ENCODE results near the gene CREB5. TPM values are rescaled to one million over a fixed set of nuclear protein-coding genes. Genes with fewer than 3 reads are reported as not detected.

The CREB5 gene
- total and polyA plus RNA-seq, 2 experiments from 2014 or later = 2.4 to 4.4 TPM

DNA sequence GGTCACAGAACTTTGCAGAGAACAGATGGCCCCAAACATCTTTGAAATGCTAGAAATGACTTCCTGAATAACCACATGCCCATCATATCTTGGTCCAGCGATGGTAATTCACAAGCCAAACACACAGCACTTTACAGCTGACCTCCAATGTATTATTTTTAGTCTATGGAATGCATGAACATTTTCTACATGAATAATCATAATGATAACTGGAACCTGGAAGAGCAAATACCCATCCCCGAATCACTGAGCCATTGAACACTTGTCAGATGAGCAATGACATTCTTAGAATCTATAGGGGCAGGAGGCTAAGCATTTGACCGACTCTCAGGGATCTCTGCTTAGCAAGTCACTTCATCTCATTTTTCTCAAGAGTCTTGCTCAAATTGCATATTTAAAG is 167.3 kb downstream of the CREB5 start:
- Histone ChIP-seq H3K79me2 (replicated peaks; ENCODE audit: insufficient read depth) (no peaks in the 10 kb centered on the region), H4K20me1 (replicated peaks; ENCODE audit: insufficient read depth) (no peaks in the 10 kb centered on the region), H3K27me3 (ENCODE audit: insufficient read depth) (no peaks in the 10 kb centered on the region), H3F3A (replicated peaks; ENCODE audit: low read depth) (no peaks in the 10 kb centered on the region), H3K4me2 (no peak overlapping the region), H3K4me1 (ENCODE audit: insufficient read depth) (0 out of 2 replicates have a peak, but pooled peaks cover 3% of the 10 kb centered on the region), H3K9me2 (ENCODE audit: insufficient read depth) (0 out of 2 replicates have a peak, but pooled peaks cover 3% of the 10 kb centered on the region), H3K36me3 (ENCODE audit: insufficient read depth) (no peaks in the 10 kb centered on the region), H3K4me3 (no peak overlapping the region), H2AFZ (no peak overlapping the region), H3K27ac (ENCODE audit: low read depth) (no peak overlapping the region)
- H3K27me3 Mint-ChIP-seq (ENCODE audit: insufficient read depth, low read depth, poor library complexity) = no peaks in the 10 kb centered on the region
- DNase-seq (ENCODE audit: low spot score) (no peak), ATAC-seq (no peak)
- H3K4me1 Mint-ChIP-seq = peaks cover 9% of the 10 kb centered on the region
- H3K27ac Mint-ChIP-seq = no peak overlapping the region
- H3K4me3 Mint-ChIP-seq = no peak overlapping the region
- H3K36me3 Mint-ChIP-seq (ENCODE audit: low read depth) = no peaks in the 10 kb centered on the region
- no peaks in the 10 kb centered on the region for H3K9me3 Mint-ChIP-seq
- TF ChIP-seq STAT1 (IDR thresholded peaks at IDR 0.05; ENCODE audit: unreplicated experiment) (no peak), EZH2phosphoT487 (IDR thresholded peaks at IDR 0.05; ENCODE audit: unreplicated experiment) (no peak), EZH2 (IDR thresholded peaks at IDR 0.05; ENCODE audit: low read depth, unreplicated experiment) (no peak), ZNF114 (CRISPR knock-in tag; IDR thresholded peaks at IDR 0.05) (no peak), NANOG (IDR thresholded peaks at IDR 0.05; ENCODE audit: borderline replicate concordance) (no peak)
- TF ChIP-seq, protein P1, sequence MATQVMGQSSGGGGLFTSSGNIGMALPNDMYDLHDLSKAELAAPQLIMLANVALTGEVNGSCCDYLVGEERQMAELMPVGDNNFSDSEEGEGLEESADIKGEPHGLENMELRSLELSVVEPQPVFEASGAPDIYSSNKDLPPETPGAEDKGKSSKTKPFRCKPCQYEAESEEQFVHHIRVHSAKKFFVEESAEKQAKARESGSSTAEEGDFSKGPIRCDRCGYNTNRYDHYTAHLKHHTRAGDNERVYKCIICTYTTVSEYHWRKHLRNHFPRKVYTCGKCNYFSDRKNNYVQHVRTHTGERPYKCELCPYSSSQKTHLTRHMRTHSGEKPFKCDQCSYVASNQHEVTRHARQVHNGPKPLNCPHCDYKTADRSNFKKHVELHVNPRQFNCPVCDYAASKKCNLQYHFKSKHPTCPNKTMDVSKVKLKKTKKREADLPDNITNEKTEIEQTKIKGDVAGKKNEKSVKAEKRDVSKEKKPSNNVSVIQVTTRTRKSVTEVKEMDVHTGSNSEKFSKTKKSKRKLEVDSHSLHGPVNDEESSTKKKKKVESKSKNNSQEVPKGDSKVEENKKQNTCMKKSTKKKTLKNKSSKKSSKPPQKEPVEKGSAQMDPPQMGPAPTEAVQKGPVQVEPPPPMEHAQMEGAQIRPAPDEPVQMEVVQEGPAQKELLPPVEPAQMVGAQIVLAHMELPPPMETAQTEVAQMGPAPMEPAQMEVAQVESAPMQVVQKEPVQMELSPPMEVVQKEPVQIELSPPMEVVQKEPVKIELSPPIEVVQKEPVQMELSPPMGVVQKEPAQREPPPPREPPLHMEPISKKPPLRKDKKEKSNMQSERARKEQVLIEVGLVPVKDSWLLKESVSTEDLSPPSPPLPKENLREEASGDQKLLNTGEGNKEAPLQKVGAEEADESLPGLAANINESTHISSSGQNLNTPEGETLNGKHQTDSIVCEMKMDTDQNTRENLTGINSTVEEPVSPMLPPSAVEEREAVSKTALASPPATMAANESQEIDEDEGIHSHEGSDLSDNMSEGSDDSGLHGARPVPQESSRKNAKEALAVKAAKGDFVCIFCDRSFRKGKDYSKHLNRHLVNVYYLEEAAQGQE (IDR thresholded peaks at IDR 0.05; ENCODE audit: unreplicated experiment) = no peak
- TF ChIP-seq, protein P2, sequence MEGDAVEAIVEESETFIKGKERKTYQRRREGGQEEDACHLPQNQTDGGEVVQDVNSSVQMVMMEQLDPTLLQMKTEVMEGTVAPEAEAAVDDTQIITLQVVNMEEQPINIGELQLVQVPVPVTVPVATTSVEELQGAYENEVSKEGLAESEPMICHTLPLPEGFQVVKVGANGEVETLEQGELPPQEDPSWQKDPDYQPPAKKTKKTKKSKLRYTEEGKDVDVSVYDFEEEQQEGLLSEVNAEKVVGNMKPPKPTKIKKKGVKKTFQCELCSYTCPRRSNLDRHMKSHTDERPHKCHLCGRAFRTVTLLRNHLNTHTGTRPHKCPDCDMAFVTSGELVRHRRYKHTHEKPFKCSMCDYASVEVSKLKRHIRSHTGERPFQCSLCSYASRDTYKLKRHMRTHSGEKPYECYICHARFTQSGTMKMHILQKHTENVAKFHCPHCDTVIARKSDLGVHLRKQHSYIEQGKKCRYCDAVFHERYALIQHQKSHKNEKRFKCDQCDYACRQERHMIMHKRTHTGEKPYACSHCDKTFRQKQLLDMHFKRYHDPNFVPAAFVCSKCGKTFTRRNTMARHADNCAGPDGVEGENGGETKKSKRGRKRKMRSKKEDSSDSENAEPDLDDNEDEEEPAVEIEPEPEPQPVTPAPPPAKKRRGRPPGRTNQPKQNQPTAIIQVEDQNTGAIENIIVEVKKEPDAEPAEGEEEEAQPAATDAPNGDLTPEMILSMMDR (conservative IDR thresholded peaks at IDR 0.05; ENCODE audit: low read depth in 2 of 2) = no peak
- TF ChIP-seq, protein P3, sequence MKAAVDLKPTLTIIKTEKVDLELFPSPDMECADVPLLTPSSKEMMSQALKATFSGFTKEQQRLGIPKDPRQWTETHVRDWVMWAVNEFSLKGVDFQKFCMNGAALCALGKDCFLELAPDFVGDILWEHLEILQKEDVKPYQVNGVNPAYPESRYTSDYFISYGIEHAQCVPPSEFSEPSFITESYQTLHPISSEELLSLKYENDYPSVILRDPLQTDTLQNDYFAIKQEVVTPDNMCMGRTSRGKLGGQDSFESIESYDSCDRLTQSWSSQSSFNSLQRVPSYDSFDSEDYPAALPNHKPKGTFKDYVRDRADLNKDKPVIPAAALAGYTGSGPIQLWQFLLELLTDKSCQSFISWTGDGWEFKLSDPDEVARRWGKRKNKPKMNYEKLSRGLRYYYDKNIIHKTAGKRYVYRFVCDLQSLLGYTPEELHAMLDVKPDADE (IDR thresholded peaks at IDR 0.05) = no peak

DNA sequence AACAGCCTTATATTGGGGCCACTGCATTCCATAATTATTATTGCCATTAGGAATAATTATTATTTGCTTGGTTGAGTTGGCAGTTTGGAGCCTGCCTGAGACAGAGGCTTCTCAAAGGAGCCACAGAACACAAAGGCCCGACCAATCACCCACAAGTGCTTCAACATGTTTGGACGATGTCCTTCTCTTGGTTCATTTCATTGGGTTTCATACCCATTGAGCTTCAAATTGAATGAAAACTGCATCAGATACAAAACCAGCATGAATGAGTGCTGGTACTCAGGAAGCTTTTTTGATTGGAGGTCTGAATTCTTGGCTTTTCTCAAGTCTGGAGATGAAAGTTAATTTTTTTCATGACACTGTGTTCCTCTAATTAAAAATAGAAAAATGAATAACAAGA is 168.3 kb downstream of the CREB5 start:
- peak overlapping the region; percentile 74; the same call in 1 of the 2 replicates for H2AFZ ChIP-seq
- H3K27me3 ChIP-seq (ENCODE audit: insufficient read depth) = no peaks in the 10 kb centered on the region
- no peak overlapping the region for H3K27ac ChIP-seq (ENCODE audit: low read depth)
- H3F3A ChIP-seq (replicated peaks; ENCODE audit: low read depth) = no peaks in the 10 kb centered on the region
- H3K79me2 ChIP-seq (replicated peaks; ENCODE audit: insufficient read depth) = no peaks in the 10 kb centered on the region
- no peaks in the 10 kb centered on the region for H3K36me3 ChIP-seq (ENCODE audit: insufficient read depth)
- no peak overlapping the region for H3K4me3 ChIP-seq
- no peaks in the 10 kb centered on the region for H3K27me3 Mint-ChIP-seq (ENCODE audit: insufficient read depth, low read depth, poor library complexity)
- H3K4me2 ChIP-seq = no peak overlapping the region
- H3K9me3 Mint-ChIP-seq = no peaks in the 10 kb centered on the region
- H3K4me1 ChIP-seq (ENCODE audit: insufficient read depth) = no peaks in the 10 kb centered on the region
- 0 out of 3 replicates have a peak, but pooled peaks cover 3% of the 10 kb centered on the region for H3K4me1 Mint-ChIP-seq
- DNase-seq (ENCODE audit: low spot score) (no peak), ATAC-seq (no peak)
- H4K20me1 ChIP-seq (replicated peaks; ENCODE audit: insufficient read depth) = no peaks in the 10 kb centered on the region
- H3K27ac Mint-ChIP-seq = no peak overlapping the region
- H3K36me3 Mint-ChIP-seq (ENCODE audit: low read depth) = no peaks in the 10 kb centered on the region
- 0 out of 2 replicates have a peak, but pooled peaks cover 3% of the 10 kb centered on the region for H3K9me2 ChIP-seq (ENCODE audit: insufficient read depth)
- H3K4me3 Mint-ChIP-seq = no peak overlapping the region
- TF ChIP-seq, protein P1 (IDR thresholded peaks at IDR 0.05; ENCODE audit: unreplicated experiment) = no peak
- TF ChIP-seq ZNF114 (CRISPR knock-in tag; IDR thresholded peaks at IDR 0.05) = no peak
